ENCODE data around the gene SLC6A6.

SLC6A6 gene

DNA sequence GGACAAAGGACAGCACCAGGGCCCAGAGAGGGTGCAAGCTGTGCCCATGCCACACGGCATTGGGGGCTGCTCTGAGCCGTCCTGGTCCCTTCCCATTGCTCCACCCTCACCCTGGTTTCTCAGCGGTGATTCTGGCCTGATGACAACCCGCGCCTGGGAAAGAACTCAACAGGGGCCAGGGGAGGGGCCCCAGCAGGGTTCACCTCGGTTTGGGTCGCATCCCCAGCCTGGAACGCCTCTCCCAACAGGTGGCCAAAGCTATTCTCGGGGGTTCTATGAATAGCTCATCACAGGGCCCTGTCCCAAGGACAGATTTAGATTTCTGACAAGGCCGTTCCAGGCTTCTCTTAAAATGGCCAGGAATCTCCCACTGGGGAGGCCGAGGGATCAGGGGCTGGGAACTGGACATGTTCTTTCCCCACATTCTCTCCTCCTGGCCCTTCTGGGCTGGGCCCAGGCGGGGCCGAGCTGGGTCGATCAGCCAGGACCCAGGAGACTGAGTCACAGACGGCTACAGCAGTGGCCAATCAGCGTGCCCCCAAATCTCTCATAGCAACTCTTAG is 119.8 kb downstream of the SLC6A6 start:
- TF ChIP-seq CTCF (IDR thresholded peaks at IDR 0.05; ENCODE audit: low read depth, low read length, missing control alignments): no peak
- Histone ChIP-seq H3K36me3 (replicated peaks) (no peaks in the 10 kb centered on the region), H3K27me3 (replicated peaks) (peaks cover 11% of the 10 kb centered on the region), H3K27ac (no peak overlapping the region), H3K4me3 (ENCODE audit: low read depth, low read length) (no peak overlapping the region)
- in situ Hi-C loops (cut with HindIII; ENCODE audit: low pct_ligation_motif_present, low sequenced_read_pairs): no loop called here
- DNase-seq: no peak

GRCh38 chr3:14522768-14523167 is 120.4 kb downstream of the SLC6A6 start:
- no peak overlapping the region for H3K27ac ChIP-seq
- no peak for DNase-seq
- no peak for TF ChIP-seq CTCF (IDR thresholded peaks at IDR 0.05; ENCODE audit: low read depth, low read length, missing control alignments)
- no peak overlapping the region for H3K4me3 ChIP-seq (ENCODE audit: low read depth, low read length)
- in situ Hi-C loops (cut with HindIII; ENCODE audit: low pct_ligation_motif_present, low sequenced_read_pairs): no loop called here
- H3K27me3 ChIP-seq (replicated peaks): peaks cover 11% of the 10 kb centered on the region
- no peaks in the 10 kb centered on the region for H3K36me3 ChIP-seq (replicated peaks)

GRCh38 chr3:14523792-14524191 is 121.4 kb downstream of the SLC6A6 start:
- in situ Hi-C loops (cut with HindIII; ENCODE audit: low pct_ligation_motif_present, low sequenced_read_pairs): no loop called here
- no peak for DNase-seq
- no peaks in the 10 kb centered on the region for H3K36me3 ChIP-seq (replicated peaks)

GRCh38 chr3:14524311-14524711 is 121.9 kb downstream of the SLC6A6 start:
- TF ChIP-seq CTCF (IDR thresholded peaks at IDR 0.05; ENCODE audit: low read depth, low read length, missing control alignments): no peak
- H3K27ac ChIP-seq: no peak overlapping the region
- H3K4me3 ChIP-seq (ENCODE audit: low read depth, low read length): no peak overlapping the region
- in situ Hi-C loops (cut with HindIII; ENCODE audit: low pct_ligation_motif_present, low sequenced_read_pairs): no loop called here
- H3K36me3 ChIP-seq (replicated peaks): no peaks in the 10 kb centered on the region
- DNase-seq: no peak
- peaks cover 11% of the 10 kb centered on the region for H3K27me3 ChIP-seq (replicated peaks)

More at GRCh38 chr3:14523792-14524191, 121.4 kb downstream of the SLC6A6 start:
- H3K27me3 ChIP-seq (replicated peaks): peaks cover 11% of the 10 kb centered on the region
- no peak for TF ChIP-seq CTCF (IDR thresholded peaks at IDR 0.05; ENCODE audit: low read depth, low read length, missing control alignments)
- no peak overlapping the region for H3K27ac ChIP-seq
- H3K4me3 ChIP-seq (ENCODE audit: low read depth, low read length): no peak overlapping the region

- Histone ChIP-seq H3K27ac (no peak overlapping the region), H3K27me3 (replicated peaks) (peaks cover 11% of the 10 kb centered on the region), H3K36me3 (replicated peaks) (no peaks in the 10 kb centered on the region), H3K4me3 (ENCODE audit: low read depth, low read length) (no peak overlapping the region)
- DNase-seq: no peak
- in situ Hi-C loops (cut with HindIII; ENCODE audit: low pct_ligation_motif_present, low sequenced_read_pairs): no loop called here
- TF ChIP-seq CTCF (IDR thresholded peaks at IDR 0.05; ENCODE audit: low read depth, low read length, missing control alignments): no peak
These were observed 122.7 kb downstream of the SLC6A6 start for GRCh38 chr3:14524920-14525660.
